SW480 (cell line): ENCODE measurements around the gene RMI2.

Source experiments
- DNase-seq: peaks from one replicate; pipeline ENCODE4 v3.0.0-alpha.2; 2016; ENCODE audit warnings: low spot score

RMI2 gene

GRCh38 chr16:11309895-11310633 is 35.2 kb upstream of the RMI2 start:
- DNase-seq, result no peak

DNA sequence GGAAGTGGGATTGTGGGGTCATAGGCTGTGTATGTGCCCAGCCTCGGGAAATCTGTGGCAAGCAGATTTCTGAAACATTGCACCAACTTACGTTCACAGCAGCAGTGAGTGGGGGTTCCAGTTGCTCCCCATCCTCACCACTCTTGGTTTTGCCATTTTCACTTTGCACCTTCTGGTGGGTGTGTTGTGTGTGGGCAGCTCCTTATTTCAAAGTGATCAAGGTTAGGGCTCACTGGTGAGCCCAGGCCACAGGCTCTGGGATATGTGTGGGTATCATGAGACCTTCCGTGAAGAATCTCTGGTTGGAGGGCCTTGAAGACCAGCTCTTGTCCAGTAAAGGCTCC is 34.7 kb upstream of the RMI2 start:
- no peak for DNase-seq

GRCh38 chr16:11310997-11311561 is 34.2 kb upstream of the RMI2 start:
- no peak for DNase-seq

GRCh38 chr16:11312718-11313492 is 32.4 kb upstream of the RMI2 start:
- DNase-seq, result peak; percentile 72

- DNase-seq, result no peak
These were observed 31.6 kb upstream of the RMI2 start for GRCh38 chr16:11313493-11314308.

DNA sequence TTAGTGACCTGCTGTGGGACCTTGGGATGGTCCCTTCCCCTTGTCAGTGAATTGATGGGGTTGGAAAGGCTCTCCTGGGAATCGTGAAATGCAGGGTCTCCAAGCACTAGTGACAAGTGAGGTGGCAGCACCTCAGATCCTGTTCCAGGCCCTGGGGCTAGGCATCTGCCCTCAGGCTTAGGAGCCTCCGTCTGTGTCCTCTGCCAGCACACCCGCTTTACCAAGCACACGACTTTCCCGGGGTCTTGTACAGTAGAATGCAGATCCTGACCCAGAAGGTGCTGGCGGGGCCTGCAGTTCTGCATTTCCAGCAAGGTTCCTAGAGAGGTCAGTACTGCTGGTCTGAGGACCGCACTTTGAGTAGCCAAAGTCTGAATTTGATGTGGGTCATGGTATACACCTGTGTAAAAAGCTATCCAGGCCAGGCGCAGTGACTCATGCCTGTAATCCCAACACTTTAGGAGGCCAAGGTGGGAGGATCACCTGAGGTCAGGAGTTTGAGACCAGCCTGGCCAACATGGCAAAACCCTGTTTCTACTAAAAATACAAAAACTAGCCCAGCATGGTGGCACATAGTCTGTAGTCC is 30.9 kb upstream of the RMI2 start:
- no peak for DNase-seq

- peak; percentile 72 for DNase-seq
These were observed 29.7 kb upstream of the RMI2 start for GRCh38 chr16:11315510-11315909.

DNA sequence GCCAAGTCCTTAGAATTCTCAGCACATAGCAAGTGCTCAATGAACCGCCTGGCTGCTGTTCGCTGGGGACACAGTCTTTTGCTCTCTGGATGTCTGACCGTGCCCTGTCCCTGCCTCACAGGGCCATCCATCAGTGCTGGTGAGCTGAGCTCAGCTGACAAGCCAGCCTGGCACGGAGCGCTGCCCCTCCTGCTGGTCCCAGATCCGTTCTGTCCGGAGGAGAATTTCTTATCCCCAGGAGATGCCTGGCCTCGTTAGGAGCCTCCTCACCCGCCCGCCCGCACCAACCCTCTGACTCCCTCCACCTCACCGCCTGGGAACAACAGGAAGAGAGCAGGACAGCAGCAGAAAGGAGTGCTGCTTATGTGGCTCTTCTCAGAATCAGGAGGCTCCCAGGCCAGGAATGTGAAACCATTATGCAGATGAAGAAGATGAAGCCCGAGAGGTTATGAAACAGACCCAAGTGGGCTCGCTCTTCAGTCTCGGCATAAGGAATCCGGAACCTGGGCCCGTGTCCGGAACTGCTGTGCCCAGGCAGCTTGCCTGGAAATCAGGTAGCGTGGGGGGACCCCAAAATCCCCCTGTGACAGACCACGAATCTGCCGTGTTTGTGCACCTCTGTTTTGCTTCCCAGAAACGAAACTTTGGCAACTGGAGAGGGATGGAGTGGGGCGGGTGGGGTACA is 28.8 kb upstream of the RMI2 start:
- no peak for DNase-seq

GRCh38 chr16:11318817-11319216 is 26.4 kb upstream of the RMI2 start:
- DNase-seq, result no peak

GRCh38 chr16:11319529-11320146 is 25.6 kb upstream of the RMI2 start:
- no peak for DNase-seq

DNA sequence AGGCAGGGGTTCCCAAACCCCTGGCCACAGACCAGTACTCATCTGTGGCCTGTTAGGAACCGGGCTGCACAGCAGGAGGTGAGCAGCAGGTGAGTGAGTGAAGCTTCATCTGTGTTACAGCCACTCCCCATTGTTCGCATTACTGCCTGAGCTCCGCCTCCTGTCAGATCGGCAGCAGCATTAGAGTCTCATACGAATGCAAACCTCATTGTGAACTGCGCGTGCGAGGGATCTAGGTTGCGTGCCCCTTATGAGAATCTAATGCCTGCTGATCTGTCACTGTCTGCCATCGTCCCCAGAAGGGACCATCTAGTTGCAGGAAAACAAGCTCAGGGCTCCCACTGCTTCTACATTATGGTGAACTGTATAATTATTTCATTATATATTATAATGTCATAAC is 25.1 kb upstream of the RMI2 start:
- DNase-seq, result no peak

DNA sequence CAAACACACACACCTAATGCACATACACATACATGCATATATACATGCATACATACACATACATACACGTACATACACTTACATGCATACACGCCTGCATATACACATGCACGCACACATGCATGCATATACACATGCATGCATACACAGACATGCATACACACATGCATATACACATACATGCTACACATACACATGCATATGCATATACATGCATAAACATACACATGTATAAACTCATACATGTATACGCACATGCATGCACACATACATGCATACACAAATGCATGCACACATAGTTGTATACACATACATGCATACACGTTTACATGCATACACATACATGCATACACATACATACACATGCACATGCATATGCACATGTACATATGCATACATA is 23.6 kb upstream of the RMI2 start:
- DNase-seq, result no peak

- DNase-seq, result no peak
These were observed 22.4 kb upstream of the RMI2 start for GRCh38 chr16:11322823-11323222.

- DNase-seq, result no peak
These were observed 21.5 kb upstream of the RMI2 start for GRCh38 chr16:11323551-11324336.

GRCh38 chr16:11325404-11326083 is 19.7 kb upstream of the RMI2 start:
- DNase-seq, result no peak

DNA sequence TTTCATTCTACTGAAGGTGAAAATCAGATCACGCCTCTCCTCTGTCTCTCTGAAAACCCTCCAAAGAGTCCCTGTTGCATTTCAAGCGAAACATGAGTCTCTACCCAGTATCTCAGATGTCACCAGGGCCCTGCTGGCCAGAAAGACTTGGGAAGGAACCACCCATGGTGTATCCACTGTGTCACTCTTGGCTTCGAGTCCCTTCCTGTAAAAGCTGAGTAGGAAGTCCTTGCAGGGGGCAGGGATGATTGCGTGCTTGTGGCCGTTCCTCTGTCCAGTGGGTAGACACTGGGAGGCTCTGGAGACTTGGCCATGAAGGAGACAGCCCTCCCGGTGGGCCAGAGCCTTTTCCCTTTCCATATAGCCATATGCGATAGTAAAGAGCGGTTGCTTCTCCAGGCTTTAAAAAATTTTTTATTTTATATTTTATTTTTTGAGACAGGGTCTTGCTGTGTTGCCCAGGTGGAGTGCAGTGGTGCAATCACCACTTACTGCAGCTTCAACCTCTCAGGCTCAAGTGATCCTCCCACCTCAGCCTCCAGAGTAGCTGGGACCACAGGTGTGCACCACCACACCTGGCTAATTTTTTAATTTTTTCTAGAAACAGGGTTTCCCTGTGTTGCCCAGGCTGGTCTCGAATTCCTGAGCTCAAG is 19.0 kb upstream of the RMI2 start:
- DNase-seq, result no peak

DNA sequence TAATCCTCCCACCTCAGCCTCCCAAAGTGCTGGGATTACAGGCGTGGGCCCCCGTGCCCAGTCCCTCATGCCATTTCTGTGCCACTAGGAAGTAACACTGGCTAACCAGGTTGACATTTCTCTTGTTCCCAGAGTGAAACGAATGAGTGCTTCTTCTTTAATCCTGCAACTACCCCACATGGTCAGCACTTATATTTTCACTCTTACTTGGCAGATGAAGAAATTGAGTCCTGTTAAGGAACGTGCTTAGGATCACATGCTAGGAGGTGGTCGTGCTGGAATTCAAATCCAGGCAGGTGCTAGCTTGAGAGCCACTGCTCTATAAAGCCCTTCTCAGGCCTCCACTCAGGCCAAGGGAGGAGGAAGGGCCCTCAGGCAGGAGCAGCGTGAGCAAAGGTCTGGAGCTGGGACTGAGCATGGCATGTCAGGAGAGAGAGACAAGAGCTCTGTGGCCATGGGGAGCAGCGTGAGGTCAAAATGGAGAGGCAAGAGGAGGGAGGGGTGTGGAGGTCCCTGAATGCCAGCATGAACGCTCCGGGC is 18.5 kb upstream of the RMI2 start:
- no peak for DNase-seq

DNA sequence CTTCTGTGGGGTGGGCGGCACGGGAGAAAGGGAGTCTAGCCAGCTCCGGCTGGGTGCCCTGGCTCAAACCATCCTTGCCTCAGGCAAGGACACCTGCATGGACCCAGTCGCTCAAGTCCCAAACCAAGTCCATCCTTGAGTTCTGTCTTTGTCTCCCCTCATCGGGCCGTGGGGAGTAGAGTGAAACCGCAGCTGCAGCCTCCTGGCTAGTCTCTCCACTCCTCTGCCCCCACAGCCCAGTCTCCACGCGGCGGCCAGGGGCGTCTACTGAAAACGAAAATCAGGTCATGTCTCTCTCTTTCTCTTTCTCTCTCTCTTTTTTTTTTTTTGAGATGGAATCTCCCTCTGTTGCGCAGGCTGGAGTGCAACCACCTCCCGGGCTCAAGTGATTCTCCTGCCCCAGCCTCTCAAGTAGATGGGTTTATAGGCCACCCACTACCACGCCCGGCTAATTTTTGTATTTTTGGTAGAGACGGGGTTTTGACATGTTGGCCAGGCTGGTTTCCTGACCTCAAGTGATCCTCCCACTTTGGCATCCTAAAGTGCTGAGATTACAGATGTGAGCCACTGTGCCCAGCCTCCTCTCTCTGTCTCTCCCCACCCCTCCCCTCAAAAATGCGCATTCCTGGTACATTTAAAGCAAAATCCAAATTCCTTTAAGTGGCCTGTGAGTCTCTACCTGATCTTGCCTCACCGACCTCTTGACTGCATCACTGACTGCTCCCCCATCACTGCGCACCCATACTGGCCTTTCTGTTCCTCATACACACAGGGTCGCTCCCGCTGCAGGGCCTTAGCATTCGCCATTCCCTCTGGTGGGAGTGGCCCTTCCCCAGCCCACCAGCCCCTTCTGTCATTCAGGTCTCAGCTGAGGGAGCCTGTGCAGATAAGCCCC is 17.7 kb upstream of the RMI2 start:
- no peak for DNase-seq
